HepG2 (cell line): ENCODE measurements around the gene CACNA2D3. TPM values are rescaled to one million over a fixed set of nuclear protein-coding genes. Genes with fewer than 3 reads are reported as not detected.

ENCODE experiments used
- ATAC-seq: fragments of 200-7000 bp; cut with Tn5 transposase; 3 replicates; pipeline ENCODE4 v1.9.1; 2020; ENCODE audit warnings: mild to moderate bottlenecking, moderate library complexity
- BruUV-seq: library from RNA; stranded (reverse); fragments of 400-500 nt; replicated peaks from 2 replicates; lab custom pipeline; 2021; lab: Mats Ljungman, UMichigan
- CTCF ChIA-PET: fragments of 300-600 bp; formaldehyde crosslinking; extraction: SDS; loops from one replicate; lab custom pipeline; 2021; ENCODE audit warnings: low total read pairs, inconsistent platforms, low intra/inter-chr PET ratio; lab: Yijun Ruan, JAX
- POLR2A ChIA-PET: fragments of 350-600 bp; sonication (Branson Sonifier 250); formaldehyde crosslinking; loops from one replicate; lab custom pipeline; 2020; ENCODE audit warnings: antibody characterized with exemption, inconsistent platforms; lab: Yijun Ruan, JAX
- DNase-seq: peaks from one replicate; pipeline ENCODE4 v3.0.0-alpha.2; 2015; ENCODE audit warnings: low spot score
- FAIRE-seq: peaks from 3 replicates; lab custom pipeline; 2011; peaks lifted over from hg19 to GRCh38; lab: Jason Lieb, UNC
- H2AFZ ChIP-seq: one replicate; pipeline ENCODE4 v1.6.1; 2011; ENCODE audit warnings: low read length, inconsistent platforms
- H3K27ac ChIP-seq: fragments of 300-600 bp; 3 replicates; pipeline ENCODE4 v1.8.0; 2011; ENCODE audit warnings: mixed run types, mild to moderate bottlenecking, mixed read lengths, low read length, inconsistent platforms; ENCODE audit not compliant: insufficient read depth; ENCODE audit errors: extremely low read length
- H3K27me3 ChIP-seq, 2 experiments: fragments of 200-600 bp in 1 of 2; 2 replicates in 1 of 2; 3 replicates in 1 of 2; pipeline versions ENCODE4 v1.6.0 to v1.8.0; 2011; ENCODE audit warnings: low read length in 2 of 2, mild to moderate bottlenecking in 2 of 2, moderate library complexity in 2 of 2, inconsistent platforms in 1 of 2; ENCODE audit not compliant: insufficient read depth in 2 of 2, control insufficient read depth in 1 of 2
- H3K36me3 ChIP-seq, 2 experiments: fragments of 200-600 bp in 1 of 2; replicated peaks in 1 of 2; 2 replicates in 1 of 2; 3 replicates in 1 of 2; pipeline versions ENCODE4 v1.5.1 to v1.8.0; 2011; ENCODE audit warnings: low read length in 2 of 2, inconsistent platforms in 1 of 2; ENCODE audit not compliant: insufficient read depth in 2 of 2, control insufficient read depth in 1 of 2
- H3K4me1 ChIP-seq: 2 replicates; pipeline ENCODE4 v1.5.1; 2012; ENCODE audit warnings: low read length, inconsistent platforms; ENCODE audit not compliant: insufficient read depth
- H3K4me2 ChIP-seq: 2 replicates; pipeline ENCODE4 v1.6.0; 2011; ENCODE audit warnings: low read depth, low read length, inconsistent platforms
- H3K4me3 ChIP-seq, 3 experiments: fragments of 200-600 bp in 1 of 3; sonication (generic), shearing (Covaris generic) in 1 of 3; replicated peaks in 1 of 3; 2 replicates each; pipeline ENCODE4 v1.5.1; 2011 to 2016; ENCODE audit warnings: low read length in 3 of 3, inconsistent platforms in 2 of 3, low read depth in 2 of 3, mild to moderate bottlenecking in 2 of 3, control low read depth in 1 of 3, mixed read lengths in 1 of 3; ENCODE audit not compliant: insufficient read depth in 1 of 3
- H3K79me2 ChIP-seq: one replicate; pipeline ENCODE4 v1.6.1; 2011; ENCODE audit warnings: low read length, inconsistent platforms; ENCODE audit not compliant: insufficient read depth
- H3K9ac ChIP-seq: 2 replicates; pipeline ENCODE4 v1.6.0; 2011; ENCODE audit warnings: mild to moderate bottlenecking, low read depth, low read length, inconsistent platforms; ENCODE audit not compliant: insufficient read depth
- H3K9me3 ChIP-seq: 2 replicates; pipeline ENCODE4 v1.5.1; 2012; ENCODE audit warnings: mild to moderate bottlenecking, low read length
- H4K20me1 ChIP-seq: 2 replicates; pipeline ENCODE4 v1.6.0; 2011; ENCODE audit warnings: inconsistent platforms, mild to moderate bottlenecking, low read length, moderate library complexity; ENCODE audit not compliant: insufficient read depth
- MAFK ChIP-seq, 2 experiments: IDR thresholded peaks in 1 of 2; conservative IDR thresholded peaks in 1 of 2; 2 replicates each; pipeline ENCODE4 v1.6.1; 2011; ENCODE audit warnings: improper control_type of control experiment in 2 of 2, low read length in 2 of 2
- MNT ChIP-seq: fragments of 450-650 bp; IDR thresholded peaks from 2 replicates; pipeline ENCODE4 v1.6.1; 2016
- WIZ ChIP-seq: sonication (generic); formaldehyde crosslinking; IDR thresholded peaks from 2 replicates; pipeline ENCODE4 v1.5.1; 2020; ENCODE audit warnings: mild to moderate bottlenecking, missing genetic modification reagents
- ZNF24 ChIP-seq: fragments of 450-650 bp; IDR thresholded peaks from 2 replicates; pipeline ENCODE4 v1.6.1; 2017; ENCODE audit warnings: antibody characterized with exemption, mild to moderate bottlenecking
- WGBS: methylation state at CpG from one replicate; pipeline ENCODE4 v1.1.6; 2017; ENCODE audit warnings: low lambda C conversion rate; 5-methylcytosine and 5-hydroxymethylcytosine counted together
- in situ Hi-C: cut with HindIII; loops from 2 replicates; pipeline ENCODE4 v1.10.0; 2017; ENCODE audit warnings: low pct_unique_long_range_greater_than_20kb; ENCODE audit not compliant: extremely low pct_ligation_motif_present
- intact Hi-C: fragments of 100-400 bp; cut with micrococcal nuclease; formaldehyde crosslinking; loops from one replicate; pipeline ENCODE4 v1.10.0; 2022; ENCODE audit not compliant: unreplicated experiment
- polyA plus RNA-seq, 8 experiments: library from polyadenylated mRNA; depleted of rRNA in 3 of 8; stranded (reverse) in 7 of 8; unstranded in 1 of 8; fragments of >200 nt; fragmentation: Illumina TruSeq in 4 of 8; extraction: Trizol in 4 of 8; gene quantifications; 2 replicates each; pipeline versions ENCODE4 v1.2.1 to v1.2.3, GENCODE V29; 2011 to 2016; ENCODE audit warnings: low read depth in 4 of 8, missing spikeins in 1 of 8, mixed read lengths in 1 of 8; ENCODE audit not compliant: insufficient read depth in 1 of 8
- total RNA-seq, 5 experiments: library from RNA; depleted of rRNA; stranded (reverse); fragments of >200 nt; fragmentation: Illumina TruSeq; extraction: Trizol; gene quantifications; 2 replicates each; pipeline ENCODE4 v1.2.3, GENCODE V29; 2016; ENCODE audit warnings: low read depth in 1 of 5
- TF ChIP-seq, protein P1 (sequence below): sonication (generic); formaldehyde crosslinking; IDR thresholded peaks from 2 replicates; pipeline ENCODE4 v1.4.0; 2020; ENCODE audit warnings: missing genetic modification reagents, low read depth, mild to moderate bottlenecking, borderline replicate concordance

Gene CACNA2D3
- total and polyA plus RNA-seq, 2 of the 13 experiments (the other 11 are each of a cell fraction or from before 2014, with no cell fraction given), result not detected

- Histone ChIP-seq H3K4me3 (no peak within 1 kb of the TSS), H3K27me3 (no peaks in the 10 kb centered on the region; a peak in 2 of 5 replicates), H4K20me1 (no peaks in the 10 kb centered on the region), H3K79me2 (no peaks in the 10 kb centered on the region), H3K36me3 (no peaks in the 10 kb centered on the region), H3K9me3 (no peaks in the 10 kb centered on the region), H3K4me1 (no peaks in the 10 kb centered on the region), H3K27ac (no peak within 1 kb of the TSS), H3K9ac (no peak within 1 kb of the TSS), H3K4me2 (no peak within 1 kb of the TSS), H2AFZ (no peak within 1 kb of the TSS)
- FAIRE-seq, result no peak
- TF ChIP-seq MAFK (conservative IDR thresholded peaks at IDR 0.05 in 1 of 2, IDR thresholded peaks at IDR 0.05 in 1 of 2; ENCODE audit: low read length in 2 of 2), result no peak
- TF ChIP-seq, protein P1, sequence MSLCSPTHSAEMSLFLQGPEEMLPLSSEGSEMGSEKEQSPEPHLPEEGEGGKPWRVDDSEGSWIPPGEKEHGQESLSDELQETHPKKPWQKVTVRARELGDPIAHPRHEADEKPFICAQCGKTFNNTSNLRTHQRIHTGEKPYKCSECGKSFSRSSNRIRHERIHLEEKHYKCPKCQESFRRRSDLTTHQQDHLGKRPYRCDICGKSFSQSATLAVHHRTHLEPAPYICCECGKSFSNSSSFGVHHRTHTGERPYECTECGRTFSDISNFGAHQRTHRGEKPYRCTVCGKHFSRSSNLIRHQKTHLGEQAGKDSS, result no peak
- TF ChIP-seq MNT, result no peak
- TF ChIP-seq ZNF24, result no peak
- TF ChIP-seq WIZ, result no peak
- ChIA-PET POLR2A (no interaction called here), CTCF (no interaction called here)
- no peak for DNase-seq
- WGBS, result 11% methylated on average over 14 of the region's 14 CpGs
- intact Hi-C loops (loop anchor here (1.0 kb wide), 1 partner anchor 27 kb away; no protein-coding TSS in a partner anchor), in situ Hi-C loops (no loop called here)
- BruUV-seq, result no TSS peak
- no peak for ATAC-seq
Measured at GRCh38 chr3:54928046-54928770, 805.9 kb downstream of the CACNA2D3 start, which contains the start of gene LRTM1. TSS of gene LRTM1 (minus strand) at chr3:54928059. CDS start at chr3:54927911, 148 bp downstream.
